HG03460 (cell line): Measurements from ENCODE around the gene TFB1M.
A peak's percentile ranks its signal among the peaks of the same experiment; 100 is the strongest.
"Not testable (repeated sequence)": the region's sequence is repeated elsewhere in the genome, so short reads cannot be mapped to it uniquely, and the experiment has no call there.

Experiments
- ATAC-seq: cut with Tn5 transposase; IDR thresholded peaks from one replicate; pipeline ENCODE4 v1.9.1; 2021; ENCODE audit not compliant: unreplicated experiment

The TFB1M gene

DNA sequence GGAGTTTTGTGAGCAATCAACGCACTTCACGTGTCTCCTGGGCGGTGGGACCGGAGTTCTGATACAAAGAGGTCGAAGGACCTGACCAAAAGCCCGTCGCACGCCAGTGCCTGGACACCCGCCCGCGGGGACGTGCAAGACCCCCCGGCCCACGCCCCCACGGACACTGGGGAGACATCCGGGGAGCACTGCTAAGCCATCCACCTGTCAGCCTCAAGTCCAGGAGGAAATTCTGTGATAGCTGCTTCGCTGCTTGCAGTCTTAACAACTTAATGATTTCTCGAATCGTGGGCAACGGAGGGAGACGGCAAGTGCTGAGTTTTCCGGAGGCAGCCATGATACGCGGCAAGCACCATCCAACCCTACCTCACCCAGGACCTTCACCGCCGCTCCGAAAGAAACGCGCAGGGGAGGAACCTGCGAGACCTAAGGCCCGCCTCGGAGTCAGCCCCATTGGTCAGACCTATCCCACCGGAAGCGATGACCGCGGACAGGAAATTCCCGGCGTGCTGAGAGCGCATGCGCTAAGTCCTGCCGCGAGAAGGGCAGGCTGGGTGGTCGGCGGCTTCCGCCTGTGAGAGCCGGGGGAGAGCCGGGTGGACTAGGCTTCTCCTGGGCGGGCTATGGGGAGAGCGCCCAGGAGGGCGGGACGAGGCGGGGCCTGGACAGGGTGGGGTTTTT is at the start of gene TFB1M:
Gene TFB1M (minus strand): TSS at position 393 of the 681 bp plus-strand sequence. CDS start 56 bp downstream, at position 337.
- peak; percentile 94 for ATAC-seq

- not testable (repeated sequence) for ATAC-seq
Observed at GRCh38 chr6:155364021-155364420, 49.7 kb upstream of the TFB1M start.

DNA sequence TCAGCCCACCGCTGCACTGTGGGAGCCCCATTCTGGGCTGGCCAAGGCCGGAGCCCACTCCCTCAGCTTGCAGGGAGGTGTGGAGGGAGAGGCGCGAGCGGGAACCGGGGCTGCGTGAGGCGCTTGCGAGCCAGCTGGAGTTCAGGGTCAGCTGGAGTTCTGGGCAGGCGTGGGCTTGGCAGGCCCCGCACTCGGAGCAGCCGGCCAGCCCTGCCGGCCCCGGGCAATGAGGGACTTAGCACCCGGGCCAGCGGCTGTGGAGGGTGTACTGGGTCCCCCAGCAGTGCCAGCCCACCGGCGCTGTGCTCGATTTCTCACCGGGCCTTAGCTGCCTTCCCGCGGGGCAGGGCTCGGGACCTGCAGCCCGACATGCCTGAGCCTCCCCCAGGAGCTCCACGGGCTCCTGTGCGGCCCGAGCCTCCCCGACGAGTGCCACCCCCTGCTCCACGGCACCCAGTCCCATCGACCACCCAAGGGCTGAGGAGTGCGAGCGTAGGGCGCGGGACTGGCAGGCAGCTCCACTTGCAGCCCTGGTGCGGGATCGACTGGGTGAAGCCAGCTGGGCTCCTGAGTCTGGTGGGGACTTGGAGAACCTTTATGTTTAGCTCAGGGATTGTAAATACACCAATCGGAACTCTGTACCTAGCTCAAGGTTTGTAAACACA is 48.8 kb upstream of the TFB1M start:
- ATAC-seq = not testable (repeated sequence)

GRCh38 chr6:155354167-155354566 is 39.9 kb upstream of the TFB1M start:
- no peak for ATAC-seq

GRCh38 chr6:155352811-155353210 is 38.5 kb upstream of the TFB1M start:
- ATAC-seq = no peak

- no peak for ATAC-seq
Observed at GRCh38 chr6:155352130-155352420, 37.8 kb upstream of the TFB1M start.

- ATAC-seq = peak; percentile 93
Observed at GRCh38 chr6:155351273-155352129, 37.2 kb upstream of the TFB1M start.

DNA sequence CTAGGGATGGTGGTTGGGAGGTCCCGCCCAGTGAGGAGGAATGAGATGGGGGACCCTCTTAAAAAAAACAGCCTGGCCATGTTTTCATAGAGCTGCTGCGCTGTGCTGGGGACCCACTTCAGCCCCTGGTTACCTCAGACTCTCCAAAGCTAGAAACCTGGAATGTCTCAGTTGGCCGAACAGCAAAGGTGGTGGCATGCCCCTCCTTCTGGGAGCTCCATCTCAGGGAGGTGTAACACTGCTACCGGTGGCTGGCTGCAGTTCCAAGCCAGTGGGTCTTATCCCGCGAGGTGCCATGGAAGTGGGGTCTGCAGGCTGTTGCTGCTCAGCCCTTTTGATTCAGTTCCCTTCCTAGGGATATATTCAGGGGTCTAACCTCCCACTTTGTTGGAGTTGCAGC is 35.7 kb upstream of the TFB1M start:
- ATAC-seq = no peak

DNA sequence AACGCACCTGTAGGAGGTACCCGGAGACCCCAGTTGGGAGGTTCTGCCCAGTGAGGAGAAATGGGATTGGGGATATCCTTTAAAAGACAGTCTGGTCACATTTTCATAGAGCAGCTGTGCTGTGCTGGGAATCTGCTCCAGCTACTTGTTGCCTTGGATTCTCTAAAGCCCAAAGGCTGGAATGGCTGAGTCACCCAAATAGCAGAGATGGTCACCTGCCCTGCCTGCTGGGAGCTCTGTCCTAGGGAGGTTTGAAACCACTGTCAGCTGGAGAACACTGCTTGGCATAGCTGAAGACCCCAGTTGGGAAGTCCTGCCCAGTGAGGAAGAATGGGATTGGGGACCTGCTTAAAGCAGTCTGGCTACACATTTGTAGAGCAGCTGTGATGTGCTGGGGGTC is 34.8 kb upstream of the TFB1M start:
- no peak for ATAC-seq

- no peak for ATAC-seq
Observed at GRCh38 chr6:155347800-155348199, 33.5 kb upstream of the TFB1M start.

- ATAC-seq = no peak
Observed at GRCh38 chr6:155346957-155347356, 32.7 kb upstream of the TFB1M start.

GRCh38 chr6:155344341-155345006 is 30.2 kb upstream of the TFB1M start:
- no peak for ATAC-seq

DNA sequence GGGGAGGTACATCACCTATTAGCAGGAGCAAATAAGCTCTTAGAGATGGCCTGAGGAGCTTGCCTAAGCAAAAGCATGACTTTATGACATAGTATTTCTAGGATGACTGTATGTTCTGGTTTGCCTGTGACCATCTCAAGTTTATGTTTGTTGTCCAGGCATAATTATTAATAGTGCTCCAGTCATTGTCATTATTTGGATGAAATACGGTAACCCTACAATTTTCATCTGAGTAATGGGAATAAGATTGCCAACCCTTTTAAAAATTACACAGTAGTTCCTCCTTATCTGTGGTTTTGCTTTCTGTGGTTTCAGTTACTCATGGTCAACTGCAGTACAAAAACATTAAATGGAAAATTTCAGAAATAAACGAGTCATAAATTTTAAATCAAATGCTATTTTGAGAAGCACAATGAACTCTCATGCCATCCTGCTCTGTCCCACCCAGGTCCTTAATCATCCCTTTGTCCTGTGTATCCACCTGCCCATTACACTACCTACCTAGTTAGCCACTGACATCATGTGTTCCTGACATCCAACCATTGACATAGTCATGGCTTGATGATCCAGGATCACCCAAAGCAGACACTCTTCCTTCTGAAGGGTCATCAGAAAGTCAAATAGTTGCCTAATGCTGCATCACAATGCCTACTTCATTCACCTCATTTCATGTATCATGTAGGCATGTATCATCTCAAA is 27.0 kb upstream of the TFB1M start:
- peak; percentile 56 for ATAC-seq

DNA sequence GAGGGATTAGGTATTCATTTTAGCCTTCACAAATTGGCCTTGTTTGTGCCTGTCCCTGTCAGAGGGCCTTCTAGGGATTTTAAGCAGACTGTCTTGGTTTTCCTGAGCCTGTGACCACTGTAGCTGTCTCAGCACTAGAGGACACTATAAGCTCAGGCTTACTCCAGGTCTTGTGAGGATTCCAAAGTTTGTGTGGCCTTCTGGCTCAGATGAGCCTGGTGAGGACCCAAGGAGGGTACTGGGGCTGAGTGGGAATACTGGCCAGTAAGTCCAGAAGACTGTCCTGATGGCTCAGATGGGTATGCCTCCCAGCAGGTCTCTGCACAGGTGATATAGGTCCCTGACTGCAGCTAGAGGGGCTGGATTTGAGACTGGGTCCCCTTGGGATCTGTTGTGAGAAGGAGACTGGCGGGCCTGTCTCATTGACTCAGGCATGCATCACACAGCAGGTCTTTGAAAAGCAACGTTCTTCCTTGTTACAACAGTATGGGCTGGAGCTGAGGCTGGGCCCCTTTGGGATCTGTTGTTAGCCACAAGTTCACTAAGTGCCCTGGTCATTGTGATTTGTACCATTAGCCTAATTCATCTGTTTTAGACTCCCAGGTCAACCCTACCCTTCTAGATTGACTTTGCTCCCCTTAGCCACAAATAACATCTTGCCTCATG is 26.3 kb upstream of the TFB1M start:
- ATAC-seq = peak; percentile 38

DNA sequence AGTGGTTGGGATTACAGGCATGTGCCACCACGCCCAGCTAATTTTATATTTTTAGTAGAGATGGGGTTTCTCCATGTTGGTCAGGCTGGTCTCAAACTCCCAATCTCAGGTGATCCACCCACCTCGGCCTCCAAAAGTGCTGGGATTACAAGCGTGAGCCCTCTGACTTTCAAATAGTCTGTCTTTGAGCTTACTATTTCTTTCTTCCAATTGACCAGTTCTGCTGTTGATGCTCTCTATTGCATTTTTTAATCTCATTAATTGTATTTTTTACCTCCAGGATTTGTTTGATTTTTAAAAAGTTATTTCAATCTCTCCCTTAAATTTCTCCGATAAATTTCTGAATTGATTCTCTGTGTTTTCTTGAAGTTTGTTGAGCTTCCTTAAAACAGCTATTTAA is 25.6 kb upstream of the TFB1M start:
- ATAC-seq = not testable (repeated sequence)

DNA sequence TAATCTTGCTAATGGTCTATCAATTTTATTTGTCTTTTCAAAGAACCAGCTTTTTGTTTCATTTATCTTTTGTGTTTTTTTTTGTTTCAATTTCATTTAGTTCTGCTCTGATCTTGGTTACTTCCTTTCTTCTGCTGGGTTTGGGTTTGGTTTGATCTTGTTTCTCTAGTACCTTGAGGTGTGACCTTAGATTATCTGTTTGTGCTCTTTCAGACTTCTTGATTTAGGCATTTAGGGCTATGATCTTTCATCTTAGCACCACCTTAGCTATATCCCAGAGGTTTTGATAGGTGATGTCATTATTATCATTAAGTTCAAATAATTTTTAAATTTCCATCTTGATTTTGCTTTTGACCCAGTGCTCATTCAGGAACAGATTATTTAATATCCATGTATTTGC is 24.0 kb upstream of the TFB1M start:
- ATAC-seq = not testable (repeated sequence)

DNA sequence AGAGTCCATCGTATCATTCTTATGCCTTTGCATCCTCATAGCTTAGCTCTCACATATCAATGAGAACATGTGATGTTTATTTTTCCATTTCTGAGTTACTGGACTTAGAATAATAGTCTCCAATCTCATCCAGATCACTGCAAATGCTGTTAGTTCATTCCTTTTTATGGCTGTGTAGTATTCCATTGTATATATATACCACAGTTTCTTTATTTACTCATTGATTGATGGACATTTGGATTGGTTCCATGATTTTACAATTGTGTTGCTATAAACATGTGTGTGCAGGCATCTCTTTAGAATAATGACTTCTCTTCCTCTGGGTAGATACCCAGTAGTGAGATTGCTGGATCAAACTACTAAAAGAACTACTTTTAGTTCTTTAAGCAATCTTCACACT is 21.0 kb upstream of the TFB1M start:
- no peak for ATAC-seq

DNA sequence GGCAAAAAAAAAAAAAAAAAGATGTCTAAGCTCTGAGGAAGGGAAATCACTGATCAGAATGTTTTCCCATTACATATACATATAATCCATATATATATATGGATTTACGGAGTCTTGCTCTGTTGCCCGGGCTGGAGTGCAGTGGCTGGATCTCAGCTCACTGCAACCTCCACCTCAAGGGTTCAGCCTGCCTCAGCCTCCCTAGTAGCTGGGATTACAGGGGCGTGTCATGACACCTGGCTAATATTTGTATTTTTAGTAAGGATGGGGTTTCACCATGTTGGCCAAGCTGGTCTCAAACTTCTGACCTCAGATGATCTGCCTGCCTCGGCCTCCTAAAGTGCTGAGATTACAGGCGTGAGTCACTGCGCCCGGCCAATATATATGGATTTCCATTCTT is 19.8 kb upstream of the TFB1M start:
- ATAC-seq = not testable (repeated sequence)

DNA sequence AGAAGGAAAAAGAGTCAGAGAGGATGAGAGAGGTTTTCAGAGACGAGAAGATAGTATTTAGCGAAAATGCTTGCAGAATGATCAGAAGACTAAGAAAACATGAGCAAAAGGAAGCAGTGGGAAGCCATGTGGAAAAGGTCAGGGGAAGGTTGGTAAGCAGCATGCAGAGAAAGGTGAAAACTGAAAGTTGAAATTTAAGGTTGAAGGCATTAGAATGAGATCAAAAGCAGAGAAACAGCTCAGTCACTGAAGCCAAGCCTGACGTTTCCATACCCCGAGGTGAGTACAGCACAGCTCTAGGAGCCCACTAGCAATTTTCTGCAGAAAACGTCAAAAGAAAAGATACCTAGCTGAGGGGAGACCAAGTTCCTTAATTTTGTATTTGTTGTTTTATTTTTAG is 19.1 kb upstream of the TFB1M start:
- ATAC-seq = peak; percentile 80

GRCh38 chr6:155330922-155331321 is 16.6 kb upstream of the TFB1M start:
- ATAC-seq = no peak
